ENCODE data around the gene HEBP2.
A peak's percentile ranks its signal among the peaks of the same experiment; 100 is the strongest.
"Not testable (repeated sequence)": the region's sequence is repeated elsewhere in the genome, so short reads cannot be mapped to it uniquely, and the experiment has no call there.

HEBP2 gene

GRCh38 chr6:138424004-138424904 is 20.2 kb downstream of the HEBP2 start:
- no peak for DNase-seq

GRCh38 chr6:138425256-138425655 is 21.2 kb downstream of the HEBP2 start:
- not testable (repeated sequence) for DNase-seq

GRCh38 chr6:138426500-138427123 is 22.6 kb downstream of the HEBP2 start:
- no peak for DNase-seq

GRCh38 chr6:138427701-138428100 is 23.7 kb downstream of the HEBP2 start:
- no peak for DNase-seq

GRCh38 chr6:138428944-138429598 is 25.0 kb downstream of the HEBP2 start:
- peak; percentile 34 for DNase-seq

- DNase-seq, result no peak
These were observed 25.7 kb downstream of the HEBP2 start for GRCh38 chr6:138429761-138430160.

- no peak for DNase-seq
These were observed 26.5 kb downstream of the HEBP2 start for GRCh38 chr6:138430361-138431145.

- DNase-seq, result no peak
These were observed 27.4 kb downstream of the HEBP2 start for GRCh38 chr6:138431256-138432062.

- DNase-seq, result no peak
These were observed 28.0 kb downstream of the HEBP2 start for GRCh38 chr6:138432063-138432356.

- no peak for DNase-seq
These were observed 30.1 kb downstream of the HEBP2 start for GRCh38 chr6:138434096-138434495.

GRCh38 chr6:138434925-138435324 is 30.9 kb downstream of the HEBP2 start:
- DNase-seq, result no peak

- DNase-seq, result no peak
These were observed 35.5 kb downstream of the HEBP2 start for GRCh38 chr6:138439546-138439945.

- no peak for DNase-seq
These were observed 36.3 kb downstream of the HEBP2 start for GRCh38 chr6:138440296-138440695.

- no peak for DNase-seq
These were observed 36.8 kb downstream of the HEBP2 start for GRCh38 chr6:138440758-138441357.

GRCh38 chr6:138441965-138442364 is 37.9 kb downstream of the HEBP2 start:
- no peak for DNase-seq

GRCh38 chr6:138442663-138443062 is 38.6 kb downstream of the HEBP2 start:
- no peak for DNase-seq

GRCh38 chr6:138443979-138444378 is 40.0 kb downstream of the HEBP2 start:
- no peak for DNase-seq

GRCh38 chr6:138446821-138447220 is 42.8 kb downstream of the HEBP2 start:
- no peak for DNase-seq

GRCh38 chr6:138450445-138450844 is 46.4 kb downstream of the HEBP2 start:
- DNase-seq, result no peak

GRCh38 chr6:138451043-138451442 is 47.0 kb downstream of the HEBP2 start:
- no peak for DNase-seq

- no peak for DNase-seq
These were observed 51.1 kb downstream of the HEBP2 start for GRCh38 chr6:138454981-138455706.
